ENCODE measurements around the gene ABCC11.
A peak's percentile ranks its signal among the peaks of the same experiment; 100 is the strongest.

ABCC11 gene

GRCh38 chr16:48161906-48162305 is 85.4 kb downstream of the ABCC11 start:
- H3K27ac ChIP-seq = no peak overlapping the region
- TF ChIP-seq CTCF (conservative IDR thresholded peaks at IDR 0.05) (no peak), ZFX (IDR thresholded peaks at IDR 0.05) (no peak)

GRCh38 chr16:48160575-48160974 is 86.8 kb downstream of the ABCC11 start:
- TF ChIP-seq CTCF (conservative IDR thresholded peaks at IDR 0.05) = no peak
- no peak for TF ChIP-seq ZFX (IDR thresholded peaks at IDR 0.05)
- H3K27ac ChIP-seq = no peak overlapping the region

GRCh38 chr16:48158296-48158695 is 89.0 kb downstream of the ABCC11 start:
- H3K27ac ChIP-seq = no peak overlapping the region
- TF ChIP-seq ZFX (IDR thresholded peaks at IDR 0.05) (no peak), CTCF (conservative IDR thresholded peaks at IDR 0.05) (no peak)

GRCh38 chr16:48157794-48158193 is 89.5 kb downstream of the ABCC11 start:
- H3K27ac ChIP-seq = no peak overlapping the region
- TF ChIP-seq CTCF (conservative IDR thresholded peaks at IDR 0.05) (no peak), ZFX (IDR thresholded peaks at IDR 0.05) (no peak)

GRCh38 chr16:48157302-48157701 is 90.0 kb downstream of the ABCC11 start:
- no peak for TF ChIP-seq CTCF (conservative IDR thresholded peaks at IDR 0.05)
- TF ChIP-seq ZFX (IDR thresholded peaks at IDR 0.05) = no peak
- no peak overlapping the region for H3K27ac ChIP-seq

- no peak overlapping the region for H3K27ac ChIP-seq
- TF ChIP-seq CTCF (conservative IDR thresholded peaks at IDR 0.05) (peak; percentile 96), ZFX (IDR thresholded peaks at IDR 0.05) (no peak)
Observed at GRCh38 chr16:48156790-48157209, 90.5 kb downstream of the ABCC11 start.

- H3K27ac ChIP-seq = no peak within 1 kb of the TSS
- TF ChIP-seq ZFX (IDR thresholded peaks at IDR 0.05) (no peak), CTCF (conservative IDR thresholded peaks at IDR 0.05) (0 out of 2 replicates have a peak, but pooled peaks have one; percentile 36)
Observed at GRCh38 chr16:48155926-48156789, 91.2 kb downstream of the ABCC11 start, which contains the start of gene ABCC12. ABCC12 (minus strand) TSS chr16:48155993; CDS start chr16:48146424, 9,569 bp downstream.
